Neural progenitor cell (in vitro differentiated cells): ENCODE results near the gene GINS1. TPM values are rescaled to one million over a fixed set of nuclear protein-coding genes. Genes with fewer than 3 reads are reported as not detected.

Experiments
- DNase-seq: peaks from one replicate; pipeline ENCODE4 v3.0.0-alpha.2; 2016; ENCODE audit warnings: low spot score
- H2AFZ ChIP-seq: fragments of 200-600 bp; sonication (generic); replicated peaks from 2 replicates; pipeline ENCODE4 v1.6.1; 2016; ENCODE audit warnings: antibody characterized with exemption
- H3F3A ChIP-seq: fragments of 200-600 bp; sonication (generic); 2 replicates; pipeline ENCODE4 v1.6.1; 2016; ENCODE audit warnings: antibody characterized with exemption, low read depth
- H3K27ac ChIP-seq: fragments of 200-600 bp; sonication (generic); 2 replicates; pipeline ENCODE4 v1.5.1; 2016; ENCODE audit warnings: mild to moderate bottlenecking
- H3K27me3 ChIP-seq: fragments of 200-600 bp; sonication (generic); 2 replicates; pipeline ENCODE4 v1.6.1; 2016; ENCODE audit warnings: mild to moderate bottlenecking, moderate library complexity
- H3K36me3 ChIP-seq: fragments of 200-600 bp; sonication (generic); 2 replicates; pipeline ENCODE4 v1.5.1; 2016
- H3K4me1 ChIP-seq: fragments of 200-600 bp; sonication (generic); 2 replicates; pipeline ENCODE4 v1.6.1; 2016; ENCODE audit warnings: mixed run types
- H3K4me2 ChIP-seq: fragments of 200-600 bp; sonication (generic); 2 replicates; pipeline ENCODE4 v1.6.1; 2016
- H3K4me3 ChIP-seq: fragments of 200-600 bp; sonication (generic); 2 replicates; pipeline ENCODE4 v1.5.1; 2016
- H3K79me2 ChIP-seq: fragments of 200-600 bp; sonication (generic); 2 replicates; pipeline ENCODE4 v1.6.1; 2016; ENCODE audit warnings: low read depth
- H3K9ac ChIP-seq: fragments of 200-600 bp; sonication (generic); 2 replicates; pipeline ENCODE4 v1.6.1; 2016
- H3K9me3 ChIP-seq: fragments of 200-600 bp; sonication (generic); 2 replicates; pipeline ENCODE4 v1.5.1; 2016; ENCODE audit warnings: low read depth
- H4K20me1 ChIP-seq: fragments of 200-600 bp; sonication (generic); 2 replicates; pipeline ENCODE4 v1.6.1; 2016; ENCODE audit warnings: low read depth
- H3K27ac Mint-ChIP-seq: 3 replicates; pipeline ENCODE4 v1.8.0; 2021; ENCODE audit warnings: mixed read lengths
- H3K27me3 Mint-ChIP-seq: 2 replicates; pipeline ENCODE4 v1.8.0; 2022; ENCODE audit warnings: low read depth, mild to moderate bottlenecking, inconsistent platforms, moderate library complexity, mixed read lengths; ENCODE audit not compliant: insufficient read depth
- H3K36me3 Mint-ChIP-seq: 3 replicates; pipeline ENCODE4 v1.8.0; 2021; ENCODE audit warnings: mixed read lengths
- H3K4me1 Mint-ChIP-seq: 3 replicates; pipeline ENCODE4 v1.8.0; 2021; ENCODE audit warnings: mixed read lengths
- H3K4me3 Mint-ChIP-seq: 3 replicates; pipeline ENCODE4 v1.8.0; 2021; ENCODE audit warnings: mild to moderate bottlenecking, moderate library complexity, mixed read lengths
- H3K9me3 Mint-ChIP-seq: 3 replicates; pipeline ENCODE4 v1.8.0; 2020; ENCODE audit warnings: mixed read lengths
- CTCF ChIP-seq: fragments of 200-600 bp; sonication (generic); IDR thresholded peaks from 2 replicates; pipeline ENCODE4 v1.5.1; 2017; ENCODE audit warnings: antibody characterized with exemption, mild to moderate bottlenecking
- EZH2 ChIP-seq: fragments of 200-600 bp; sonication (generic); IDR thresholded peaks from 2 replicates; pipeline ENCODE4 v1.6.1; 2017; ENCODE audit warnings: antibody characterized with exemption, mild to moderate bottlenecking, moderate library complexity
- EZH2phosphoT487 ChIP-seq: fragments of 200-600 bp; sonication (generic); IDR thresholded peaks from 2 replicates; pipeline ENCODE4 v1.6.1; 2017; ENCODE audit warnings: antibody characterized with exemption
- total RNA-seq: library from RNA; depleted of rRNA; stranded (reverse); fragments of >200 nt; gene quantifications from 2 replicates; pipeline ENCODE4 v1.2.3, GENCODE V29; 2015; ENCODE audit warnings: low replicate concordance

GINS1 gene
- total RNA-seq, 1 donor from 2014 or later, result 69.6 TPM

DNA sequence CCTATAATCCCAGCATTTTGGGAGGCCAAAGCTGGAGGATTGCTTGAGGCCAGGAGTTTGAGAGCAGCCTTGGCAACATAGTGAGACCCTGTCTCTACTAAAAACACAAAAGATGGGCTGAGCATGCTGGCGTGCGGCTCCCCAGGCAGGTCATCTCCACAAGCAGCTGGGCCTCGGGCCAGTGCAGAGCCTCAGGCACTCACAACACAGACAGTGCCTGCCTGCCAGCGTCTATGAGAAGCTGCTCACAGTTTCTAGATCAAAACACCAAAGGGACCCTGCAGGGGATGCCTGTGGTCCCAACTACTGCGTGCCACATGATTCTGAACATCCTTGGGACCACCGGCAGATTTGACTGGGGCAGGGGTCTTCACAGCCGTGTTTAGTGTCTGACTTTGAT, 59.4 kb downstream of the GINS1 start:
- H3K27me3 ChIP-seq, result no peaks in the 10 kb centered on the region
- H3K79me2 ChIP-seq, result no peaks in the 10 kb centered on the region
- Mint-ChIP-seq H3K9me3 (no peaks in the 10 kb centered on the region), H3K27me3 (no peaks in the 10 kb centered on the region), H3K36me3 (peaks cover 41% of the 10 kb centered on the region), H3K4me3 (no peak overlapping the region), H3K27ac (no peak overlapping the region), H3K4me1 (no peaks in the 10 kb centered on the region)
- no peak overlapping the region for H3K4me3 ChIP-seq
- DNase-seq, result no peak
- H3F3A ChIP-seq, result no peaks in the 10 kb centered on the region
- no peaks in the 10 kb centered on the region for H3K36me3 ChIP-seq
- H3K9ac ChIP-seq, result no peak overlapping the region
- H3K4me2 ChIP-seq, result no peak overlapping the region
- H4K20me1 ChIP-seq, result no peaks in the 10 kb centered on the region
- TF ChIP-seq CTCF (no peak), EZH2phosphoT487 (no peak), EZH2 (no peak)
- H2AFZ ChIP-seq, result no peak overlapping the region
- no peaks in the 10 kb centered on the region for H3K9me3 ChIP-seq
- H3K27ac ChIP-seq, result no peak overlapping the region
- no peaks in the 10 kb centered on the region for H3K4me1 ChIP-seq

DNA sequence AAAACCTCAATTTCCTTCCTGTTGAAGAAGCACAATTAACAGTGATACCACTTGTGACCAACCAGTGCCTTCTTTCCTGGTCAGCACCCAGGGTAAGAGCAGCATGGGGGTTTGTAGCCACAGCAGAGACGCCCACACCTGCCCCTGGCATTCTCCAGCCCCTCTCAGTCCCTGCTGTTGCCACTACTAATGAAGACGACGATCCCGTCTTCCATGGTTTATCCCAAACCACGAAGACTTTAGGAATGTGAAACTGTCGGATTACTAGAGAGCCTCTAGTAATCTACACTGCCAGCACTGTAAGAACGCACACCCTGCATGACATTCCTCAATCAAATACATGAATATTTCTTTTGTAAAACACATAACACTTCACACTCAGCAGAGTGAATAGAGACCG, 60.0 kb downstream of the GINS1 start:
- no peaks in the 10 kb centered on the region for H3F3A ChIP-seq
- H3K27me3 Mint-ChIP-seq, result no peaks in the 10 kb centered on the region
- no peak overlapping the region for H3K27ac ChIP-seq
- H3K79me2 ChIP-seq, result no peaks in the 10 kb centered on the region
- H3K36me3 Mint-ChIP-seq, result peaks cover 41% of the 10 kb centered on the region
- DNase-seq, result no peak
- no peaks in the 10 kb centered on the region for H3K36me3 ChIP-seq
- no peak overlapping the region for H3K4me2 ChIP-seq
- H4K20me1 ChIP-seq, result no peaks in the 10 kb centered on the region
- H3K9me3 Mint-ChIP-seq, result no peaks in the 10 kb centered on the region
- H3K27ac Mint-ChIP-seq, result no peak overlapping the region
- no peak overlapping the region for H3K9ac ChIP-seq
- TF ChIP-seq EZH2phosphoT487 (no peak), EZH2 (no peak), CTCF (no peak)
- H3K9me3 ChIP-seq, result no peaks in the 10 kb centered on the region
- H3K4me3 ChIP-seq, result no peak overlapping the region
- H3K4me1 ChIP-seq, result no peaks in the 10 kb centered on the region
- H3K4me1 Mint-ChIP-seq, result no peaks in the 10 kb centered on the region
- H2AFZ ChIP-seq, result no peak overlapping the region
- no peak overlapping the region for H3K4me3 Mint-ChIP-seq
- H3K27me3 ChIP-seq, result no peaks in the 10 kb centered on the region

DNA sequence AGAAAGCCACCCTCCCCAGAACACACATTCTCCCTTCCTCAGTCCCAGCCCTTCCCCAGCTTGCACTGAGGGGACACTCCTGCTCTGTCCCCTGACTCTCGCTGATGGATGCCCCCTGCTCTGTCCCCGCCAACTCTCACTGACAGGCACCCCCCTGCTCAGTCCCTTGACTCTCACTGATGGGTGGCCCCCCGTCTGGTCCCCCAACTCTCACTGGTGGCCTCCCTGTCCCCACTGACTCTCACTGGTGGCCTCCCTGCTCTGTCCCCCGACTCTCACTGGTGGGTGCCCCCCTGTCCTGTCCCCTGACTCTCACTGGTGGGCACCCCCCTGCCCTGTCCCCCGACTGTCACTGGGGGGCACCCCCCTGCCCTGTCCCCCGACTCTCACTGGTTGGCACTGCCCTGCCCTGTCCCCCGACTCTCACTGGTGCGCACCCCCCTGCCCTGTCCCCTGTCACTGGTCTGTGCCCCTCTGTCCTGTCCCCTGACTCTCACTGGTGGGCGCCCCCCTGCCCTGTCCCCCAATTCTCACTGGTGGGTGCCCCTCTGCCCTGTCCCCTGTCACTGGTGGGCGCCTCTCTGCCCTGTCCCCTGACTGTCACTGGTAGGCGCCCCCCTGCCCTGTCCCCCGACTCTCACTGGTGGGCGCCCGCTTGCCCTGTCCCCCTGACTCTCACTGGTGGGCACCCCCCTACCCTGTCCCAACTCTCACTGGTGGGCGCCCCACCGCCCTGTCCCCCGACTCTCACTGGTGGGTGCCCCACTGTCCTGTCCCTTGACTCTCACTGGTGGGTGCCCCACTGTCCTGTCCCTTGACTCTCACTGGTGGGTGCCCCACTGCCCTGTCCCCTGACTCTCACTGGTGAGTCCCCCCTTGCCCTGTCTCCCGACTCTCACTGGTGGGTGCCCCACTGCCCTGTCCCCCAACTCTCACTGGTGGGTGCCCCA, 60.9 kb downstream of the GINS1 start:
- Histone ChIP-seq H3K4me3 (no peak overlapping the region), H3K79me2 (no peaks in the 10 kb centered on the region), H3K36me3 (no peaks in the 10 kb centered on the region), H3K9me3 (no peaks in the 10 kb centered on the region), H3K27ac (no peak overlapping the region), H3K4me2 (no peak overlapping the region), H3K4me1 (no peaks in the 10 kb centered on the region), H3K27me3 (no peaks in the 10 kb centered on the region), H3K9ac (no peak overlapping the region), H4K20me1 (no peaks in the 10 kb centered on the region), H2AFZ (no peak overlapping the region), H3F3A (no peaks in the 10 kb centered on the region)
- Mint-ChIP-seq H3K4me3 (no peak overlapping the region), H3K4me1 (no peaks in the 10 kb centered on the region), H3K9me3 (no peaks in the 10 kb centered on the region), H3K27me3 (no peaks in the 10 kb centered on the region), H3K27ac (no peak overlapping the region), H3K36me3 (peaks cover 44% of the 10 kb centered on the region)
- no peak for DNase-seq
- no peak for TF ChIP-seq CTCF
- no peak for TF ChIP-seq EZH2
- no peak for TF ChIP-seq EZH2phosphoT487
